HEK293 (cell line): ENCODE results near the gene SLC22A16.

Experiments used
- MEIS1 ChIP-seq: sonication (generic); formaldehyde crosslinking; IDR thresholded peaks from 2 replicates; pipeline ENCODE4 v1.8.1; 2022; ENCODE audit warnings: missing genetic modification reagents, mild to moderate bottlenecking, borderline replicate concordance
- REPIN1 ChIP-seq: fragments of 450-650 bp; formaldehyde crosslinking; IDR thresholded peaks from 2 replicates; pipeline ENCODE4 v1.5.1; 2017; ENCODE audit warnings: missing biosample characterization, missing genetic modification characterization, low read depth
- ZNF121 ChIP-seq: fragments of 450-650 bp; formaldehyde crosslinking; IDR thresholded peaks from 2 replicates; pipeline ENCODE4 v1.5.1; 2016; ENCODE audit warnings: missing biosample characterization, missing genetic modification characterization
- ZNF24 ChIP-seq: fragments of 450-650 bp; formaldehyde crosslinking; IDR thresholded peaks from 2 replicates; pipeline ENCODE4 v1.5.1; 2016; ENCODE audit warnings: missing biosample characterization, missing genetic modification characterization
- ZNF521 ChIP-seq: fragments of 450-650 bp; formaldehyde crosslinking; IDR thresholded peaks from 2 replicates; pipeline ENCODE4 v1.5.1; 2017; ENCODE audit warnings: missing biosample characterization, mild to moderate bottlenecking, missing genetic modification characterization
- ZNF600 ChIP-seq: fragments of 450-650 bp; formaldehyde crosslinking; IDR thresholded peaks from 2 replicates; pipeline ENCODE4 v1.5.1; 2016; ENCODE audit warnings: missing biosample characterization, missing genetic modification characterization
- TF ChIP-seq, protein P1 (sequence below): fragments of 450-650 bp; formaldehyde crosslinking; IDR thresholded peaks from 2 replicates; pipeline ENCODE4 v1.5.1; 2016; ENCODE audit warnings: missing biosample characterization, missing genetic modification characterization

DNA sequence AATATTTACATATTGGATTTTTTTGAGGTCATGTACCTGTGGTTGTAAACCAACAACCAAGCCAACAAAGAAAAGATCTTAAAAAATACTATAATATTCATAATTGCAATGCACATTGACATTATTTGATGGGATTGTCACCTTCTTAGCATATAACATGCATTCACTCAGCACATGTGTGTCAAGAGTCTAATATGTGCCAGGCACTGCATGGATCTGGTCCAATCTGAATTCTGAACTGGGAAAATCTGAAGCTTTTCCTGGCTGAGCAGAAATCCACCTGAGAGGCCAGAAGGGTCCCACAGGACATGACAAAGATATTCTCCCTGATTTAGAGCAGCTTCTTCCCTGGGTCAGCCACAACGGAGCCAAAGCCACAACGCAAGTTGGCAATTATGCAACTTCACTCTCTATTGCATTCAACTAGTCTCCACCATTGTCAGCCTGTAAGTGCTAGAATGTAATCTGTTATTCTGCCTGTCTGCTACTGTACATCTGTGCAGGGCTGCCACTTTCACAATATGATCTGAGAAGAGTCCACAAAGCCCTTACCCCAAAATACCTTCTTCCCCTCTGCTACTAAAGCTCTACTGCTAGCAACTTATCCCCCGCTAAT lies 44.0 kb downstream of the SLC22A16 start:
- TF ChIP-seq, protein P1, sequence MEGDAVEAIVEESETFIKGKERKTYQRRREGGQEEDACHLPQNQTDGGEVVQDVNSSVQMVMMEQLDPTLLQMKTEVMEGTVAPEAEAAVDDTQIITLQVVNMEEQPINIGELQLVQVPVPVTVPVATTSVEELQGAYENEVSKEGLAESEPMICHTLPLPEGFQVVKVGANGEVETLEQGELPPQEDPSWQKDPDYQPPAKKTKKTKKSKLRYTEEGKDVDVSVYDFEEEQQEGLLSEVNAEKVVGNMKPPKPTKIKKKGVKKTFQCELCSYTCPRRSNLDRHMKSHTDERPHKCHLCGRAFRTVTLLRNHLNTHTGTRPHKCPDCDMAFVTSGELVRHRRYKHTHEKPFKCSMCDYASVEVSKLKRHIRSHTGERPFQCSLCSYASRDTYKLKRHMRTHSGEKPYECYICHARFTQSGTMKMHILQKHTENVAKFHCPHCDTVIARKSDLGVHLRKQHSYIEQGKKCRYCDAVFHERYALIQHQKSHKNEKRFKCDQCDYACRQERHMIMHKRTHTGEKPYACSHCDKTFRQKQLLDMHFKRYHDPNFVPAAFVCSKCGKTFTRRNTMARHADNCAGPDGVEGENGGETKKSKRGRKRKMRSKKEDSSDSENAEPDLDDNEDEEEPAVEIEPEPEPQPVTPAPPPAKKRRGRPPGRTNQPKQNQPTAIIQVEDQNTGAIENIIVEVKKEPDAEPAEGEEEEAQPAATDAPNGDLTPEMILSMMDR (tag by site-specific recombination), result no peak
- TF ChIP-seq ZNF521 (no peak), ZNF600 (no peak), ZNF121 (tag by site-specific recombination) (no peak), MEIS1 (no peak), ZNF24 (tag by site-specific recombination) (no peak), REPIN1 (tag by site-specific recombination) (no peak)
